ENCODE measurements around the gene FAM9C.
"Not testable (repeated sequence)": the region's sequence is repeated elsewhere in the genome, so short reads cannot be mapped to it uniquely, and the experiment has no call there.

FAM9C gene

GRCh38 chrX:13044441-13044840, at the start of gene FAM9C:
TSS of gene FAM9C (minus strand) at chrX:13044620. CDS start at chrX:13043789, 831 bp downstream.
- DNase-seq = no peak

- peak; percentile 50 for DNase-seq
These were observed 49.2 kb upstream of the FAM9C start for GRCh38 chrX:13093529-13094140.

GRCh38 chrX:13092455-13092941, 48.1 kb upstream of the FAM9C start:
- peak; percentile 84 for DNase-seq

GRCh38 chrX:13091111-13091765, 46.8 kb upstream of the FAM9C start:
- peak; percentile 51 for DNase-seq

- DNase-seq = peak; percentile 33
These were observed 46.1 kb upstream of the FAM9C start for GRCh38 chrX:13090339-13091110.

GRCh38 chrX:13090027-13090338, 45.6 kb upstream of the FAM9C start:
- no peak for DNase-seq

GRCh38 chrX:13088156-13088487, 43.7 kb upstream of the FAM9C start:
- DNase-seq = peak; percentile 45

- DNase-seq = peak; percentile 73
These were observed 43.1 kb upstream of the FAM9C start for GRCh38 chrX:13087322-13088155.

GRCh38 chrX:13086793-13087321, 42.4 kb upstream of the FAM9C start:
- DNase-seq = not testable (repeated sequence)

- DNase-seq = no peak
These were observed 41.7 kb upstream of the FAM9C start for GRCh38 chrX:13086076-13086475.

- DNase-seq = peak; percentile 73
These were observed 41.1 kb upstream of the FAM9C start for GRCh38 chrX:13085526-13085925.

GRCh38 chrX:13084611-13085010, 40.2 kb upstream of the FAM9C start:
- no peak for DNase-seq

GRCh38 chrX:13083755-13084326, 39.4 kb upstream of the FAM9C start:
- not testable (repeated sequence) for DNase-seq

GRCh38 chrX:13082206-13083065, 38.0 kb upstream of the FAM9C start:
- DNase-seq = peak; percentile 46

GRCh38 chrX:13081395-13082205, 37.2 kb upstream of the FAM9C start:
- peak; percentile 41 for DNase-seq

GRCh38 chrX:13080128-13080795, 35.8 kb upstream of the FAM9C start:
- DNase-seq = no peak

- DNase-seq = peak; percentile 32
These were observed 34.5 kb upstream of the FAM9C start for GRCh38 chrX:13078739-13079444.

- peak; percentile 69 for DNase-seq
These were observed 32.7 kb upstream of the FAM9C start for GRCh38 chrX:13077168-13077567.

Data from CD4-positive, alpha-beta T cell treated with Interleukin-6 for 4 hours (primary cell).